Psoas muscle (tissue), 8 donors: ENCODE results near the gene OR13H1. TPM values are rescaled to one million over a fixed set of nuclear protein-coding genes. Genes with fewer than 3 reads are reported as not detected.
"Not testable (repeated sequence)": the region's sequence is repeated elsewhere in the genome, so short reads cannot be mapped to it uniquely, and the experiment has no call there.

Source experiments
- ATAC-seq, 4 donors: fragments of 200-7000 bp; cut with Tn5 transposase; one replicate each; pipeline ENCODE4 v1.9.1; 2020; ENCODE audit warnings: moderate library complexity in 3 of 4, mild to moderate bottlenecking in 2 of 4
- DNase-seq, 2 donors: peaks; one replicate each; pipeline ENCODE4 v3.0.0-alpha.2; 2020
- H3K27ac ChIP-seq: fragments of 200-600 bp; one replicate; pipeline ENCODE4 v1.8.0; 2022
- H3K27me3 ChIP-seq, 3 donors: fragments of 200-600 bp in 1 of 3; one replicate each; pipeline versions ENCODE4 v1.6.1 to v1.8.0; 2013 to 2022; ENCODE audit warnings: low read length in 2 of 3, mild to moderate bottlenecking in 2 of 3, moderate library complexity in 1 of 3; ENCODE audit not compliant: insufficient read depth in 3 of 3
- H3K36me3 ChIP-seq, 2 donors: fragments of 200-600 bp in 1 of 2; one replicate each; pipeline versions ENCODE4 v1.6.1 to v1.8.0; 2013 to 2022; ENCODE audit warnings: low read depth in 1 of 2, mild to moderate bottlenecking in 1 of 2, moderate library complexity in 1 of 2; ENCODE audit not compliant: insufficient read depth in 1 of 2
- H3K4me1 ChIP-seq: fragments of 200-600 bp; one replicate; pipeline ENCODE4 v1.8.0; 2022
- H3K4me3 ChIP-seq: fragments of 200-600 bp; one replicate; pipeline ENCODE4 v1.8.0; 2022; ENCODE audit warnings: mild to moderate bottlenecking
- H3K9me3 ChIP-seq: fragments of 200-600 bp; one replicate; pipeline ENCODE4 v1.8.0; 2022
- CTCF ChIP-seq: fragments of 200-600 bp; IDR thresholded peaks from one replicate; pipeline ENCODE4 v1.8.0; 2022; ENCODE audit warnings: antibody characterized with exemption
- WGBS, 3 donors: extraction: QIAGEN DNeasy Blood & Tissue Kit; methylation state at CpG; one replicate each; pipeline versions ENCODE4 v1.1.6 to v1.1.7; 2013; 5-methylcytosine and 5-hydroxymethylcytosine counted together
- intact Hi-C, 2 donors: fragments of 100-400 bp; cut with DNase I; formaldehyde crosslinking; loops; one replicate each; pipeline versions ENCODE4 v1.11.0 to v1.14.2; 2022
- polyA plus RNA-seq, 3 donors: library from polyadenylated mRNA; stranded (reverse); fragments of 200-250 nt; gene quantifications; one replicate each; pipeline ENCODE4 v1.2.3, GENCODE V29; 2013
- total RNA-seq, 4 donors: library from RNA; stranded (reverse); fragmentation: NEBNext Ultra II Directional in 2 of 4; extraction: Animal tissue kit (Norgen Biotek cat#: 25700) in 2 of 4; gene quantifications; one replicate each; pipeline versions ENCODE4 v1.2.1 to v1.2.4, GENCODE V29; 2021 to 2023
- donor health status: healthy with polysubstance abuse.
- donor health status: DM: no; HTN: no; CAD: no; lungs with moderate emphysema.
- donor health status: Bipolar disorder and iron deficiency.
- donor health status: healthy.
- donor health status: DM: yes; HTN: yes; CAD: no.
- donor health status: DM: no; HTN: no; CAD: no.
- donor health status: DM: no; HTN: no; CAD: no.
- donor health status: DM: yes; HTN: yes; CAD: no.

OR13H1 gene
- total and polyA plus RNA-seq, 7 donors, result not detected

DNA sequence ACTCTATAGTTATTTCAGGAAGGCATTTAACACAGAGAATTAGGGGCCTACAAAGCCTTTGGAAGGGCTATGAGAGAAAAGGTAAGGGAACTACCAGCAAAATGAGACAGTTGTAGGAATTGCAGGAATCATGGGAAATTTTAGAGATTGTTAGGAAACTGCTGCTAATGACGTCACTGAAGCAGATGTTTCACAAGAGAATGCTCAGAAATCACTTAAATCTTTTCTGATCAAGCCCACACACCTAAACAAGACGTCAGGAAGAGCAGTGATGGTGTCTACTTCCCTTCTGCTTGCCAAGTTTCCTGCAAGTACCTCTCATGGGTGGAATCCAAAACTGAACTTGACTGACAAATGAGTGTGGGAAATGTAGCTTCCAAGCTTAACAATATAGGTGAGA lies 5.1 kb downstream of the OR13H1 start:
- TF ChIP-seq CTCF, result no peak
- no peaks in the 10 kb centered on the region for H3K4me1 ChIP-seq
- DNase-seq (no peak), ATAC-seq (no peak)
- no peak overlapping the region for H3K27ac ChIP-seq
- intact Hi-C loops, result no loop called here
- H3K27me3 ChIP-seq, result peaks cover 0 to 15% (median 0%) of the 10 kb centered on the region in 3 donors
- H3K9me3 ChIP-seq, result no peaks in the 10 kb centered on the region
- 20 to 38% (median 32%) methylated on average over 2 of the region's 2 CpGs for WGBS, 3 donors
- H3K4me3 ChIP-seq, result no peak overlapping the region
- no peaks in the 10 kb centered on the region for H3K36me3 ChIP-seq

DNA sequence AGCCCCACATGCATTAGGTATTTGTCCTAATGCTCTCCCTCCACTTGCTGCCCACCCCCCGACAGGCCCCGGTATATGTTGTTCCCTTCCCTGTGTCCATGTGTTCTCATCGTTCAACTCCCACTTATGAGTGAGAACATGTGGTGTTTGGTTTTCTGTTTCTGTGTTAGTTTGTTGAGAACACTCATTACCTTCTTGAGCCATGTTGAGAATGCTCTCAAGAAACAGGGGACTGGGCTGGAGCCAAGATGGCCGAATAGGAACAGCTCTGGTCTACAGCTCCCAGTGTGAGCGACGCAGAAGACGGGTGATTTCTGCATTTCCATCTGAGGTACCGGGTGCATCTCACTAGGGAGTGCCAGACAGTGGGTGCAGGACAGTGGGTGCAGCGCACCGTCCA lies 8.6 kb downstream of the OR13H1 start:
- H3K27ac ChIP-seq, H3K4me3 ChIP-seq, H3K9me3 ChIP-seq, ATAC-seq, intact Hi-C loops, H3K36me3 ChIP-seq, DNase-seq, H3K4me1 ChIP-seq: not testable (repeated sequence)
- H3K27me3 ChIP-seq, result peaks cover 0 to 15% (median 0%) of the 10 kb centered on the region in 3 donors
- WGBS, 3 donors, result 83 to 93% (median 88%) methylated on average over 10 of the region's 10 CpGs

- Histone ChIP-seq H3K27ac (no peak overlapping the region), H3K4me3 (no peak overlapping the region), H3K9me3 (no peaks in the 10 kb centered on the region), H3K36me3 (no peaks in the 10 kb centered on the region), H3K27me3 (peaks cover 0 to 8% (median 0%) of the 10 kb centered on the region in 3 donors), H3K4me1 (no peaks in the 10 kb centered on the region)
- TF ChIP-seq CTCF, result no peak
- 72 to 83% (median 81%) methylated on average over 4 of the region's 4 CpGs for WGBS, 3 donors
- intact Hi-C loops, result no loop called here
- no peak for DNase-seq
- ATAC-seq, result no peak
These were observed 14.7 kb downstream of the OR13H1 start for GRCh38 chrX:131558562-131558961.

- H3K4me3 ChIP-seq, result no peak overlapping the region
- DNase-seq (no peak), ATAC-seq (no peak)
- no peak overlapping the region for H3K27ac ChIP-seq
- peaks cover 0 to 12% (median 0%) of the 10 kb centered on the region in 3 donors for H3K27me3 ChIP-seq
- no peaks in the 10 kb centered on the region for H3K36me3 ChIP-seq
- 55 to 90% (median 84%) methylated on average over 2 of the region's 2 CpGs for WGBS, 3 donors
- H3K9me3 ChIP-seq, result no peaks in the 10 kb centered on the region
- no peak for TF ChIP-seq CTCF
- intact Hi-C loops, result no loop called here
- no peaks in the 10 kb centered on the region for H3K4me1 ChIP-seq
These were observed 20.8 kb downstream of the OR13H1 start for GRCh38 chrX:131564553-131565229.

DNA sequence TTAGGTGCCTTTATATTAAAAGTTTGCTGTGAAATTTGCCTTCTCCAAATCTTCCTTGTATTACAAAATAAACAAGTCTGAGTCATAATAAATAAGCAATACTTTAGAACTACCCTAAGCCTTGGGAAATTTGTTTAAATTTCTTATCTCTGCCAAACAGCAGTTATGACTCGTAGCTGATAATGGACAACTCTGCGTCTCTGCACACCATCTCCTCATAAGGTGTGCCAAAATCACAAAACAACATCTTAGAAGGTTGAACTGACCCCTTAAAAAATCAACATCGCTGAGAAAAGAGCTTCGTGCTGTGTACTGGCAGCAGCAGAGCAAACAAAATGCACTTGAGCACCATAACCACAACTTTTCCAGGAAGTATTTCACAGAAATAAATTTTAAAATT lies 22.0 kb downstream of the OR13H1 start:
- DNase-seq, result no peak

More for the DNA sequence above, 22.0 kb downstream of the OR13H1 start:
- intact Hi-C loops, result no loop called here
- WGBS, 3 donors, result 55 to 73% (median 63%) methylated on average over 4 of the region's 4 CpGs
- Histone ChIP-seq H3K4me3 (no peak overlapping the region), H3K9me3 (no peaks in the 10 kb centered on the region), H3K27ac (no peak overlapping the region), H3K4me1 (no peaks in the 10 kb centered on the region), H3K27me3 (peaks cover 0 to 12% (median 0%) of the 10 kb centered on the region in 3 donors), H3K36me3 (no peaks in the 10 kb centered on the region)
- ATAC-seq, result no peak
- no peak for TF ChIP-seq CTCF
